ENCODE measurements around the gene RTKN2. TPM values are rescaled to one million over a fixed set of nuclear protein-coding genes. Genes with fewer than 3 reads are reported as not detected.

RTKN2 gene
- total and polyA plus RNA-seq, 9 donors = 0.05 to 0.52 (median 0.20) TPM

DNA sequence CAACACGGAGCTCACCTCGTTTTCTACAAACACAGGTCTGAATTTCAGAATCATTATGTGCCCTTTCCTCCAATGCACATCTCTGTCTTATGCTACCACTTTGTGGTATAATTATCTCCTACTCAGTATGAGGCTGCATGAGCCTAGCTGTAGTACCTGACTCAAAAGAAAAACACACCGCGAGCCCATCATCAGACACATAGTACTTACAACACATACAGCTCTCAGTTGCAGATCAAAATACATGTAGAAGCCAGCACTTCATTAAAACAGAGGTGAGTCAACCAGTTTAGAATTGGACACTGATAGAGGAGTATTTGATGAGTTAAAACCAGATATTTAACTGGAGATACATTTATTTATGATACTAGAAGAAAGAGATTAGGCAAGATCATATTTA lies 1.4 kb upstream of the RTKN2 start:
- TF ChIP-seq EP300 (IDR thresholded peaks at IDR 0.05) (no peak), POLR2A (IDR thresholded peaks at IDR 0.05) (no peak)
- TF ChIP-seq, protein P1, sequence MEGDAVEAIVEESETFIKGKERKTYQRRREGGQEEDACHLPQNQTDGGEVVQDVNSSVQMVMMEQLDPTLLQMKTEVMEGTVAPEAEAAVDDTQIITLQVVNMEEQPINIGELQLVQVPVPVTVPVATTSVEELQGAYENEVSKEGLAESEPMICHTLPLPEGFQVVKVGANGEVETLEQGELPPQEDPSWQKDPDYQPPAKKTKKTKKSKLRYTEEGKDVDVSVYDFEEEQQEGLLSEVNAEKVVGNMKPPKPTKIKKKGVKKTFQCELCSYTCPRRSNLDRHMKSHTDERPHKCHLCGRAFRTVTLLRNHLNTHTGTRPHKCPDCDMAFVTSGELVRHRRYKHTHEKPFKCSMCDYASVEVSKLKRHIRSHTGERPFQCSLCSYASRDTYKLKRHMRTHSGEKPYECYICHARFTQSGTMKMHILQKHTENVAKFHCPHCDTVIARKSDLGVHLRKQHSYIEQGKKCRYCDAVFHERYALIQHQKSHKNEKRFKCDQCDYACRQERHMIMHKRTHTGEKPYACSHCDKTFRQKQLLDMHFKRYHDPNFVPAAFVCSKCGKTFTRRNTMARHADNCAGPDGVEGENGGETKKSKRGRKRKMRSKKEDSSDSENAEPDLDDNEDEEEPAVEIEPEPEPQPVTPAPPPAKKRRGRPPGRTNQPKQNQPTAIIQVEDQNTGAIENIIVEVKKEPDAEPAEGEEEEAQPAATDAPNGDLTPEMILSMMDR (IDR thresholded peaks at IDR 0.05) = no peak
- Histone ChIP-seq H3K36me3 (no peaks in the 10 kb centered on the region), H3K27ac (no peak overlapping the region), H3K27me3 (no peaks in the 10 kb centered on the region), H3K4me3 (no peak overlapping the region), H3K4me1 (ENCODE audit: insufficient read depth) (peaks cover 4% of the 10 kb centered on the region), H3K9me3 (no peaks in the 10 kb centered on the region)
- intact Hi-C loops (cut with DNase I) = no loop called here
- DNase-seq = no peak
- 83 to 89% (median 87%) methylated on average over 4 of the region's 4 CpGs for WGBS, 3 donors

DNA sequence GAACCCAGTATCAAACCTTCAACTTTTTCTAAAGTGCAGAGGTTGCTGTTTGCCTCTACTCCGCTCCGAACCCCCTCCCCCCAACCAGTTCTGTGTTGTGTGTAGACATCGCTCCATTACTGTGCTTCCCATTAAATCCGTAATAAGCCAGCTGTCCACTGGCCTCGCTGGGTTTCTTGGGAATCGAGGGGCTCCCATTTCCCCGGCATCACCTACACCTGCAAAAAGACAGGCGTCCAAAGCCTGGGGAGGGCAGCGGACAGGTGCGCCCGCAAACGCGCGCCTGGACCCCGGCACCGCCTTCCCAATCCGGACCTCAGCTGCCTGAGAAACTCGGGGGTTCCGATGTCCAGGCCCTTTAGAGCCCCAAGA lies 631 bp downstream of the RTKN2 start:
- intact Hi-C loops (cut with DNase I) = no loop called here
- Histone ChIP-seq H3K4me1 (ENCODE audit: insufficient read depth) (peaks cover 4% of the 10 kb centered on the region), H3K27ac (no peak overlapping the region), H3K9me3 (no peaks in the 10 kb centered on the region), H3K4me3 (peak overlapping the region; percentile 75), H3K27me3 (no peaks in the 10 kb centered on the region), H3K36me3 (no peaks in the 10 kb centered on the region)
- TF ChIP-seq POLR2A (IDR thresholded peaks at IDR 0.05) (no peak), EP300 (IDR thresholded peaks at IDR 0.05) (no peak)
- TF ChIP-seq, protein P1 (IDR thresholded peaks at IDR 0.05) = no peak
- WGBS, 3 donors = 0 to 1% (median 1%) methylated on average over 19 of the region's 19 CpGs
- DNase-seq = no peak

DNA sequence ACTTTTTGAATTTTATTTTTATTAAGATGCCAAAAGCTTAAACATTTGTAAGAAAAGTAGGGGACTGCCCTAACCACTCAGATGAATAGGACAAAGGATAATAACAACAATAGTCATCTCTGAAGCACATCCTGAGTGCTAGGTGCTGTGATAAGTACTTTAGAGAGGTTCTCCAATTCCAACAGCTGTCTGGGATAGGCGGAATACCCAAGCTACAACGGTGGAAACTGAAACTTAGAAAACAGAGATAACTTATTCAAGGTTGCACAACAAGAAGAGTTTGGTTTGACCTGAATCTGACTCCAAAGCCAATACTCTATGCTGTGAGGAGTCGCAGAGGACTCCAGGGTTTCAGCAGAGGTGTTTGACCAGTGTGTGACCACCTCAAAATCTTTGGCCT lies 2.0 kb downstream of the RTKN2 start:
- intact Hi-C loops (cut with DNase I) = no loop called here

DNA sequence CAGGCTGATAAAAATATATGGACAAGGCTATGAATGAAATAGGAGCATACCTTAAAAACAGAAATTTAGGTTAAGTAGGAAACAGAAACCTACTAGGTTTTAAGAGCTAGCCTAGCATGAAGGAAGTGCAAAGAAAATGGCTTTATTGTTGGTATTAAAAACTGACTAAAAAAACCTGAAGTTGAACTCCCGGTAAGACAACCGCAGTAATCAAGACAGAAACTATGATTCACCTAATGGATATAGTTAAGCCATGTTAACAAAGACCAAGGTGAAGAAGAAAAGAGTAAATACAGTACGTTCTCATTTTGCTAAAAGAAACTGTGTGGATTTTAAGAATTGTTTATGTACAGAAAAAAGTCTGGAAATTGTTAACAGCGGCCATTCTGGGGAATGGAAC lies 2.5 kb downstream of the RTKN2 start:
- intact Hi-C loops (cut with DNase I) = no loop called here
- DNase-seq = no peak
- WGBS, 3 donors = 37 to 93% (median 53%) methylated on average over 4 of the region's 4 CpGs

More for the DNA sequence above, 2.0 kb downstream of the RTKN2 start:
- Histone ChIP-seq H3K27me3 (no peaks in the 10 kb centered on the region), H3K36me3 (no peaks in the 10 kb centered on the region), H3K4me3 (no peak overlapping the region), H3K27ac (no peak overlapping the region), H3K4me1 (ENCODE audit: insufficient read depth) (peaks cover 4% of the 10 kb centered on the region), H3K9me3 (no peaks in the 10 kb centered on the region)
- WGBS, 3 donors = 17 to 48% (median 34%) methylated on average over 3 of the region's 3 CpGs
- TF ChIP-seq, protein P1 (IDR thresholded peaks at IDR 0.05) = no peak
- TF ChIP-seq POLR2A (IDR thresholded peaks at IDR 0.05) (no peak), EP300 (IDR thresholded peaks at IDR 0.05) (no peak)
- no peak for DNase-seq

DNA sequence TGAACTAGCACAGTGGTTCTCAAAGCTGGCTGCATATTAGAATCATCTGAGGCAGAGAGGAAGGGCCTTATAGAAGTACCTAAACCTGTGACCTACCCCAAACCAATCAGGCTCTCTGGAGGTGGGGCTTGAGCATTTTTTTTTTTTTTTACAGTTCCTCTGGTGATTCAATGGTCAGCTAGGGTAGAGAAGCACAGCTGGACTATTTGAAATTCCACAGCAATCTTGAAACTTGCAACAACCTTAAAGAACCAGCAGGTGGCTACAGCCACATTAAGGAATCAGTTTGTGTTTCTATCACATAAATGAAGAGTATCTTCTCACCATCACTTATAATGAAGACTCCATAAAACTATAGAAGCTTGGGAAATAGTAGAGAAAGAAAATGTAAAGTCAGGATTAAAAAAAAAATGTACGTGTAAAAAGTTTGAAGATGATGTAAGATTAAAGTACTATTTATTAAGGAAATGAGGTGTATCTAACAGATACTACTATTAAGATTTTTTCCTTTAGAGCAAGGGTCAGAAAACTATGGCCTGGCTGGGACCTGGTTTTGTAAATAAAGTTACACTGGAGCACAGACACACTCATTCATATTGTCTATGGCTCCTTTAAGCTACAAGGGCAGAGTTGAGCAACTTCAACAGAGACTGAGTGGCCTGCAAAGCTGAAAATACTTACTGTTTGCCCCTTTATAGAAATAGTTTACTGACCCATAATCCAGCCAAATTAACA lies 3.8 kb downstream of the RTKN2 start:
- TF ChIP-seq, protein P1 (IDR thresholded peaks at IDR 0.05) = peak in 1 of 3 donors; percentile 14
- TF ChIP-seq POLR2A (IDR thresholded peaks at IDR 0.05) (no peak), EP300 (IDR thresholded peaks at IDR 0.05) (no peak)
- Histone ChIP-seq H3K27ac (no peak overlapping the region), H3K4me3 (no peak overlapping the region), H3K27me3 (no peaks in the 10 kb centered on the region), H3K4me1 (ENCODE audit: insufficient read depth) (peaks cover 4% of the 10 kb centered on the region), H3K36me3 (no peaks in the 10 kb centered on the region), H3K9me3 (no peaks in the 10 kb centered on the region)
- no peak for DNase-seq
- WGBS, 3 donors = 13 to 24% (median 22%) methylated on average over 1 of the region's 1 CpG
- intact Hi-C loops (cut with DNase I) = no loop called here

More for the DNA sequence above, 2.5 kb downstream of the RTKN2 start:
- no peak overlapping the region for H3K27ac ChIP-seq
- H3K27me3 ChIP-seq = no peaks in the 10 kb centered on the region
- no peak for TF ChIP-seq POLR2A (IDR thresholded peaks at IDR 0.05)
- H3K4me3 ChIP-seq = no peak overlapping the region
- peaks cover 4% of the 10 kb centered on the region for H3K4me1 ChIP-seq (ENCODE audit: insufficient read depth)
- H3K36me3 ChIP-seq = no peaks in the 10 kb centered on the region
- H3K9me3 ChIP-seq = no peaks in the 10 kb centered on the region
